ENCODE measurements around the gene SP8.

SP8 gene

DNA sequence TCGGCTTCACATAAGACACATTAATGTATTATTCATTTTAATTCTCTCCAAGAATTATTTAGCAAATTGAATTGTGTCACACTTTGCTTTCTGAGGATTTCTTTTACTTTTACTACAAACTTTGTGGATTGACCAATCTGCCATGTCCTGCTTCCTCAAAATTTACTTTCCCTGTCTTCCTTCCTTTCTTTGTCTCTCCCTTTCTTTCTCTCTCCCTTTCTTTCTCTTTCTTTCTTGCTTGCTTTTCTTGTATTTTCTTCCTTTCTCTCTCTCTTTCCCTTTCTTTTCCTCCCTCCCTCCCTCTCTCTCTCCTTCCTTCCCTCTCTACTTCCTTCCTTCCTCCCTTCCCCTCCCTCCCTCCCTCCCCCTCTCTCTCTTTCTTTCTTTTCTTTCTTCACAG lies 37.8 kb downstream of the SP8 start:
- no peak for DNase-seq

DNA sequence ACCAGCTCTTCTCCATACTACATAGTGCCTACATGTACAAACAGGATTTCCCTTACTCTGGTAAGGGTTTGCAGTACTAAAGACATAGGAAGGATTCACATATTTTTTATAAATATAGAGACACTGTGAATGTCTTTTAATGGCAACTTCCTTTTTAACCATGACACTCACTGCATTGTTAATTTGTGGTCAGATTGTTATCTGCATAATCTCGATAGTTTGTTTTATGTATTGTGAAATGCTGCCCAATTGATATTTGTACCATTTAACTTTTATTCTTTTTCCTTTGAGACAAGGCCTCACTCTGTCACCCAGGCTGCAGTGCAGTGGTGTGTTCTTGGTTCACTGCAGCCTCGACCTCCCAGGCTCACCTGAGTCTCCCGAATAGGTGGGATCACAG lies 39.7 kb downstream of the SP8 start:
- no peak for DNase-seq

- no peak for DNase-seq
Measured at GRCh38 chr7:20745702-20746101, 41.0 kb downstream of the SP8 start.

- no peak for DNase-seq
Measured at GRCh38 chr7:20744954-20745446, 41.7 kb downstream of the SP8 start.

DNA sequence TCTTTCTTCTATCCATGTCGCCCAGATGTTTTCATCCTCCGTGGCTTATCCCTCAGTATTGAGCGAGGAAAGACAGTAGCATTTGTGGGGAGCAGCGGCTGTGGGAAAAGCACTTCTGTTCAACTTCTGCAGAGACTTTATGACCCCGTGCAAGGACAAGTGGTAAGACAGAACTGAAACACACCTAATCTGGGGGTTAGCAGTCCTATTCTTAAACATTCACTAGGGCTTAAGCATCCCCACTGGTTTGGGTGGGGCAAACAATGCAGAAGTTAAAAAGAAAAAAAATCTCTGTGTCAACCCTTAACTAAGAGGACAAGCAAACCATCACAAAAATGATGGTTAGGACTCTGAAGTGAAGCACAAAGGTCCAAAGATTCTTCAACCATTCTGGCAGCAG lies 43.8 kb downstream of the SP8 start:
- no peak for DNase-seq

GRCh38 chr7:20741801-20742200 lies 44.9 kb downstream of the SP8 start:
- no peak for DNase-seq

- DNase-seq = no peak
Measured at GRCh38 chr7:20738518-20739481, 47.9 kb downstream of the SP8 start.

DNA sequence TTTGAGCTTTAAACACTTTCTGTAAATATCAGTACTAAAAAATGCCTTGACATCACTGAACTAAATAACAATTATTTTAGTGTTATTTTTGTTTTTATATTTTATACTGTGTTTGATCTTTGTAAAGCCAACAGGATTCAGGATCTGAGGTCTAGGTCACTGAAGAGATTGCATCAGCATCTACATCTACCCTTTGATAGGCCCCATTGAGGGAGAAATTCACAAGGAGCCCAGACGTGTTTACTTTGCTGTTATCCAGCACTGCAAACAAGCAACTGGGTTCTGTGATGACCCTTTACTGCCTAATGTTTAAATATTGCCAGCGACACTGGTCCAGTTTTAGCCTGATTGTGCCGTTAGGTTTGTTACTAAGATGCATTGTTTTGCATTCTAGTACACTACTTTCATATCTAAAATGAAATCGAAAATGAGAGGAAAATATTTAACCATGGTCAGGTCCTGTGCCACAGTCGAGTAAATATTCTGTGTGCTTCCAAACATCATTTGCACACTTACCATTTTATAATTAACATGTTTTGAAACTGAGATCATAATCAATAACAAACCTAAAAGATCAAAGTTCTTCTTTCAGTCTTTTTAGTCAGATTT lies 48.7 kb downstream of the SP8 start:
- DNase-seq = no peak

DNA sequence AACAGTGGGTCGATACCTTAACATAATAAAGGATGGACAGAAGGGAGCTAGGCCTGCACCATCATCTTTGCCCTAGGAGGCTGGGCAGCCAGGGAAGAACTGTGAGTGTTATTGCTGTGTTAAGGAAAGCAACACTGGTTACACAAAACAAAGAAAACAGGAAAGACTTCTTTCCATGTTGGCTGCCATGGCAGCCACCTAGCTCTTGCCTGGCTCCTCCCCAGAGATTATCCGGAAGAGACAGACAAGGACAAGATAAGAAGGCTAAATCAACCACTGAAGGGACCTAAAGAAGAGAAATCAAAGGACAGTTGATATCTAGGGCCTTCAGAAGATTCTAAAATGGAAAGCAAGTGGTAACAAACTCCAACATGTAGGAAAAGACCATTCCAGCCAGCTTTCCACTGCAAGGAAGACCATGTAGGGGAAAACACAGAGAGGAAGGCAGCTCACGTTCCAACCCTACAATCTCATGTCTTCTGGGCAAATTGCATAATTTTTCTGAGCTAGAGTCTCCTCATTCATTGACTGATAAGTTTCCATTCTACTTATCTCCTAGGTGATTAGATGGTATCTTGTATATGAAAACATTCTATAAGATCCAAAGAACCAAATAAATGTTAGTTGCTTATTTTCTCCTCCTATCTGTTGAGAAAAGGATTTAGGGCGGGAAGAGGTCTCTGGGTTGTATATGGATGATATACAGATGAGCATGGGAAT lies 51.2 kb downstream of the SP8 start:
- no peak for DNase-seq

Data from activated gamma-delta T cell (primary cell).